ENCODE measurements around the gene MAGEL2. TPM values are rescaled to one million over a fixed set of nuclear protein-coding genes. Genes with fewer than 3 reads are reported as not detected.

MAGEL2 gene
- total RNA-seq, 2 experiments from 2014 or later: not detected

GRCh38 chr15:23595368-23595767, 52.3 kb downstream of the MAGEL2 start:
- H3K4me1 Mint-ChIP-seq (ENCODE audit: low read depth): no peaks in the 10 kb centered on the region
- DNase-seq: no peak
- no peaks in the 10 kb centered on the region for H3K9me3 Mint-ChIP-seq
- H3K27me3 Mint-ChIP-seq: no peaks in the 10 kb centered on the region
- no peak overlapping the region for H3K27ac Mint-ChIP-seq
- CTCF ChIA-PET: no interaction called here
- TF ChIP-seq CTCF (IDR thresholded peaks at IDR 0.05): no peak
- intact Hi-C loops (cut with micrococcal nuclease): no loop called here
- no peak overlapping the region for H3K4me3 Mint-ChIP-seq
- POLR2A ChIA-PET: no interaction called here
- no peaks in the 10 kb centered on the region for H3K36me3 Mint-ChIP-seq (ENCODE audit: low read depth)
- no peak for ATAC-seq

GRCh38 chr15:23594252-23594770, 53.4 kb downstream of the MAGEL2 start:
- POLR2A ChIA-PET: no interaction called here
- H3K4me1 Mint-ChIP-seq (ENCODE audit: low read depth): no peaks in the 10 kb centered on the region
- DNase-seq (no peak), ATAC-seq (no peak)
- no peak for TF ChIP-seq CTCF (IDR thresholded peaks at IDR 0.05)
- H3K27me3 Mint-ChIP-seq: peaks cover 2% of the 10 kb centered on the region
- no peaks in the 10 kb centered on the region for H3K36me3 Mint-ChIP-seq (ENCODE audit: low read depth)
- intact Hi-C loops (cut with micrococcal nuclease): no loop called here
- no peaks in the 10 kb centered on the region for H3K9me3 Mint-ChIP-seq
- no peak overlapping the region for H3K4me3 Mint-ChIP-seq
- CTCF ChIA-PET: no interaction called here
- no peak overlapping the region for H3K27ac Mint-ChIP-seq

Other genes with a start within 250 kb of the MAGEL2 start
- not detected for gene GOLGA6L2, start 200.6 kb downstream of the MAGEL2 start, total RNA-seq
- 1 to 10 TPM; 1.3 to 1.6 TPM for gene MKRN3, start 82.2 kb downstream of the MAGEL2 start, total RNA-seq
- gene NDN, start 39.4 kb upstream of the MAGEL2 start, total RNA-seq: 1 to 10 TPM; 2.6 to 3.0 TPM

Measured in activated CD8-positive, alpha-beta T cell treated with anti-CD3 and anti-CD28 coated beads for 36 hours (primary cell).